HG03060 (cell line): ENCODE data around the gene HMX1.

ENCODE experiments used
- ATAC-seq: cut with Tn5 transposase; IDR thresholded peaks from one replicate; pipeline ENCODE4 v1.9.1; 2021; ENCODE audit warnings: low read depth, moderate number of reproducible peaks; ENCODE audit not compliant: unreplicated experiment

The HMX1 gene

DNA sequence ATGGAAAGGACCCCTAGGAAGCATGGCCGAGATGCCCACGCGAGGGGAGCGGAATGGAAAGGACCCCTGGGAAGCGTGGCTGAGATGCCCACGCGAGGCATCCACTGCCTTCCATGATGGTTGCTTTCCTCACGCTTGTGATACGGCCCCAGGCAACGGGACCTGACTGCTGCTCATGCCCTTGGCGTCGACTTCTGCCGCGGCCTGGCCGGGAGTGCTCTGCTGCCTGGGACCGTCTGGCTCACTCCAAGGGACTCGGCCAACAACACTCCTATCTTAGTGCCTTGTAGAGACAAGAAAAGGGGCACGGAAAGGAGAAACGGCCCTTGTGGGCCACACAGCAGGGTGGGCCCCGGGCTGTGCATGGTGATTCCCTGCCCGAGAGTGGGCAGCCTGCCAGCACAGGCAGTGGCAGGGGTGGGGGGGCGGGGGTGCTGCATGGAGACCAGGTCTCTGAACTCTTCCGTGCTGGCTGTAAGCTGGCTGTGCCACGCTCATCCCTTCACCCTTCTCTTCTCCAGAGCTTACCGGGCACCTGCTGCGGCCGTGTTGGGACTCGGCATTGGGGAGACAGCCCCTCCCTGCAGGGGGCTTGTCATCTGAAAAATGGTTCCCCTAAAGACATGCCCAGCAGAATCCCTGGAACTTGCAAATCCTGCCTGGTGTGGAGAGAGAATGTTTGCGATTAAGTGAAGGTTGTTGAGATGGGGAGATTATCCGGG is 38.6 kb upstream of the HMX1 start:
- no peak for ATAC-seq

DNA sequence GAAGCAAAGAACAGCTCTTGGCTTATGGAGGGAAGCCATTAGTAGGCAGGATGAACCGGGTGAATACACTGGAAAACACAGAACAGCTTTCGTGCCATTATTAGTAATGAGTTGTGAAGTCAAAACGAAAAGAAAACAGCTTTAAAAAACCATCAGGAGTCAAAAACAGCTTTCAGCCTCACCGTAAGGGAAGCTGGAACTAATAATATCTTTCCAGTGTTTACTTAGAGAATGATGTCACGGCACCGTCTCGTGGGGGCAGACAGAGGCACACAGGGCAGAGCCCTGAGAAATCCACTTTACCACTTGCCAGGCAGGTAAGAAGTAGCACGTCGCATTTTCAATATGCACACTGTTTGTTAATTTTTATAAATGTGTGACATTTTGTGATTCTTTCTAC is 37.9 kb upstream of the HMX1 start:
- no peak for ATAC-seq

DNA sequence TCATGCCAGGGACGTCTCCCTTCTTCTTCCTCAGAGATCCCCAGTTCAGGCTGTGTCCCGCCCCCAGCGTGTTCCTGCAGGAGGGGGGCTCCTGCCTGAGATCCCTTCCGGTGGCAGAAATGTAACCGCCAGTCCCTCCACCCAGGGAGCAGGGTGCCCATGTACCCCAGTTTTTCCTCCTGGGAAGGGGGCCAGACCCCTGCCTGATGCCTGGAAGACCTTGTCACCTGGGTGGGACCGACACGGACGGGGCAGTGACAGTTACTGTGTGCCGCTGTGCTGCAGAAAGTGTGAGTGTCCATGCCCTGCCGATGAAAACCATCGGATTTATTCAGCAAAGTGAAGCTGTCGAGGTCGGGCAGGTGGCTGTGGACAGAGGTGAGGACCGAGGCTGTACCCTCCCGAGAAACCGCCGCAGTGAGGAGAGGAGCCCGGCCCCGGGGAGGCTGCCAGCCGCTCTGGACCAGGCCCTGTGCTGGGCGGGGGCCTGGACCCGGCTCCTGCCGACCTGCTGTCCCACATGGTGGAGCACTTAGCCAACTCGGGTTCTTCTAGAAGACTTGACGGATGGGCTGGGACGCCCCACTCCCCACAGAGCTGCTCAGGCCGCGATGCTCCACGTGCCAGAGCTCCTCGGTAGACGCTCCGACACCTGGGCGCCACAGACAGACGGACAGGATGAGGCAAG is 36.7 kb upstream of the HMX1 start:
- ATAC-seq, result no peak

DNA sequence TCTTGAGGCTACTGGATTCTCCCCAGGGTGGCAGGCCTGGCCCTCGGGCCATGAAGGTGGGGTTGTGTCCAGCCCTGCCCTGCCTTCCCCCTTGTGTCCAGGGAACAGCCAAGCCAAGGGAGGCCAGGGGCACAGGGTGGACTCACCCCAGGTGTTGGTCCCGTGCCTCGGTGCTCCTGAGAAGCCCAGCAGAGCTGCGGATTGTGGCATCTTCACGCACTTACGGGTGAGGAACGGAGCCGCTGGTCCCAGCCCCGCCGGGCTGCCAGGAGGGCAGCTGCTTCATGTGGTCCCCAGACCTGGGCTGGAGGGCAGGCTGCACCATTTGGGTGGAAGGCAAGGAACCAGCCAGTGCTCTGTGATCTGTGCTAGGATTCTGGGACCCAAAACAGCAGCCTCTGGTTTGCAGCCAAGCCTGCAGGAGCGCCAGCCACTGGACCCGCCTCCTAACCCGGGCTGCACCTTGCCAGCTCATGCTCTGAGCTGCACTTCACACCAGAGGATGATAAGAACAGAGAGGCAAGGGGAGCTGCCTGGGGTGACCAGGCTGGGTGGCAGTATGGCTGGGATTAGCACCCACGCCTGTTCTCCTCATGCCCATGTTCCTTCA is 36.1 kb upstream of the HMX1 start:
- no peak for ATAC-seq

DNA sequence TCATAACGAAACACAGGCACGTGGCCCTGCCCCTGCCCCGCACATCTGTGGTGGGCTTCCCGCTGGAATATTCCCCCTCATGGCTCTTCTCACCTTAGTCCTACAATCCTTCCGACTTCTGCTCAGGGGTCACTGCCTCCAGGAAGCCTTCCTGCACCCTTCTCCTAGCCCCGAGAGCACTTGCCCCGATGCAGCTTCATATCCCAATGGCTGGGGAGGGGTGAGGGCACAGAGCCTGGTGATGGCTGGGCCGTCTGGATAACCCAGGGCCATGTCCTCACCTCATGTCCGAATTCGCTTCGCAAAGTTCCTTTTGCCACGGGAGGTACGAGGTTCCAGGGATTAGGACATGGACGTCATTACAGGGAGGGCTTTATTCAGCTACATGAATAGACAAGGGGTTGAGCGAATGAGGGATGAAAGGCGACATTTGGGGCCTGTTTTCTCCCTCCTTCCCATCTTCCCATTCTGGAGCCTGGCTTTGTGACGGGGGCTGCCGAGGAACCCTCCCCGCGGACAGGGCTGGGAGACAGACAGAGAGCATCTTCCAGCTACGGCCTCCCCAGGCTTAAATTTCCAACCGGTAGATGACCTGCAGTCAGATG is 35.5 kb upstream of the HMX1 start:
- no peak for ATAC-seq

DNA sequence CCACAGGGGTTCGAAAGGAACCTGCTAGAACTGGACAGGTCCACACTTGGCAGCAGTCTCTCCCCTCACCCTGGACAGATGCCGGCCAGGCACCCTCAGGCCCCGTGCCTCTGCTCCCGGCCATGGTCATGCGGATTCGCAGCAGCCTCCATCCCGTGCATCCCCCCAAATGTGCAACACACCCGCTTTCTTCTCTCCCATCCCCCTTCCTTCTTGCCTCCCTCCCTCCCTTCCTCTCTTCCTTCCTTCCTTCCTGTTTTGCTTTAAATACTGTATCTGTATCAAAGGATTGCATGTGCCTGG is 35.0 kb upstream of the HMX1 start:
- ATAC-seq, result no peak

DNA sequence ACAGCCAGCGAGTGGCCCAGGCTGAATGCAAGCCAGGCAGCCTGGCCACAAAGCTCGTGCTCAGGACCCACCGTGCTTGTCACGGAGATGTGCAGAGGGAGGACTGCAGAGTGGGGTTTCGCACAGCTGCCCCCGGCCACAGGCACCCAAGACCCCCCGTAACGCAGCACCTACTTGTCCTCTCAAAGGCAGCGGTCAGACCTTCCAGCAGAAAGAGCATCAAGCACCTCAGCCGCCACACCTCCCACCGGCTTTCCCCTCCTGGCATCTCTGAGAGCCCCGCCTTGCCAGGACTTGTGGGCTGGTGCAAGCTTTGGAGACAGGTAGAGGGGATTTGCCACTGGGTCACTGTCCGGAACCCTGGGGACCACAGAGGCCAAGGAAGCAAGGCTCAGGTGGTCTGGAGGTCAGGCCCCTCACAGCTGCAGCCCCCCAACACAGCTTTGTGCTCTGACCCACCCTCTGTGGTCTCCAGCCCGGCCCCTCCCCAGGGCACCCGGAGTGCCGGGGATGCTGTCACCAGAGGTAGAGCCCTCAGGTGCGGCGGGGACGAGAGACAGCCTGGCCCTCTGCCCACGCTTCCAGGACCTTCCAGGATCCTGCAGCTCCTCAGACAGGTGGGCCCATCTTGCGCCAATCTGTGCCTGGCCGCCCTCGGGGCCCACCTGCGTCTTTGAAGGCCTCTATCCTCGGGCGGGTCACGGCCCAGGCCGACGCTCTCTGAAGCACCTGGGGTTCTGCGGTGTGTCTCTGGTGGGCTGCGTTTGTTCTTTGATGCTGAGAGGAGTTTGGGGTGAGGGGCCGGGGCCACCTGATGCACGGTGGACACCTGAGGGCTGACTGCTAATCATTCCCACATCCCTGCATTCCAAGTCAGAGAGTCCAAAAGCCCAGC is 34.4 kb upstream of the HMX1 start:
- ATAC-seq, result no peak

DNA sequence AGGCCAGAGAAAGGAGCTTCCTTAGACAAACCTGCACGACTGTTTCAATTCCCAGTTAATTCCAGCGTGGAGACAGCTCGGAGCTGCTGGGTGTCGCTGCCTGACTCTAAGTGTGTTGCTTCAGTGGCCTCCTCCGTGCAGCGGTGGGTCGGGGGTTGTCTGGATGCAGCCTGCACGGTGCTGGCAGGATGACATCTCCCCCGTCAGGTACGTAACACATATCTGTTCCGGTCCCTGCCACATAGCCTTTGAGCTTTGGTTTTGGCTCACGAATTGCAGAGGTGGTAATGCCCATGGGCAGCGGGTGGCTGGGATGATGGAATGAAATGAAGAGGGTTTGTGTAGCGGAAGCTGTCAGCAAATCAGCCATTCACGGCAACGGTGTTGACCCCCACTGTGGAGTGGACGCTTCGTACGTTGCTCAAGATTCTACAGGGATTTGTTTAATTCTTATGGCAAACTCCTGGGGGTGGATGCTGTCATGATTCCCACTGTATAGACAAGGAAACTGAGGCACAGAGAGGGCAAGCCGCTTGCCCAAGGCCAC is 33.7 kb upstream of the HMX1 start:
- no peak for ATAC-seq

DNA sequence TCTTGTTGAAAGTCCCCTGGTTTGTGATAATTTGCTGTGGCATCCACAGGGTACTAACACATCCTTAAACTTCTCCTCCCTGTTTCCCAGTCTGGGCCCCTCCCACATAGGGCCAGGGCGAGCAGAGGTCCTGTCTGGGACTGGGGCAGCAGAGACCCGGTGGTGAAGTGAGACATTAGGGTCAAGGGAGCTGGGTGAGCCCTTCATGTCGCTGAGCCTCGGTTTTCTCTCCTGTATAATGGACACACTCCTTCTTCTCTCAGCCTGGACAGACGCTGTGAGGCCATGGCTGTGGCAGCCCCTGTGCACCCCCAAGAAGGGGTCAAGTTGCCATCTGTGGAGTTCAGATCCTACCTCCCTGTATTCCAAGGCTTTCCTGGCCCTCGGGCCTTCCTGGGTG is 33.0 kb upstream of the HMX1 start:
- no peak for ATAC-seq

DNA sequence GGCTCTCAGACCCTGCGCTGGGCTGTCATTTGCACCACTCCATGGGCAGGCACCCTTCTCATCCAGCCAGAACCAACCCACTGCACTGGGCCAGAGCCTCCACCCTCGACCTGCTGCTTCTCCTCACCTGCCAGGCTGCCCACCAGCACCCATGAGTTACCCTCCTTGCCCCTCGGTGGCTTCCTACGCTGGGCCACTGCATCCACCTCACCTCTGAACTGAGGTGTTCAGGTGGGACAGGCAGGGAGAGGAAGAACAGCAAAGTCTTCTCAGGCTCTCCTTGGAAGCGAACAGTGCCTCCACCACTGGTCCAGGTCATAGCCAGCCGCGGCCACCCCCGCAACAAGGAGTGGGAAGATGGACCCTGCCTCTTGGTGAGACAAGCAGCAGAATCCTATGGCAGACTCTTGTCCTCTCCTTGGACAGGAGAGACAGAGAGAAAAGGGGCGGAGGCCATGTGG is 32.4 kb upstream of the HMX1 start:
- no peak for ATAC-seq

DNA sequence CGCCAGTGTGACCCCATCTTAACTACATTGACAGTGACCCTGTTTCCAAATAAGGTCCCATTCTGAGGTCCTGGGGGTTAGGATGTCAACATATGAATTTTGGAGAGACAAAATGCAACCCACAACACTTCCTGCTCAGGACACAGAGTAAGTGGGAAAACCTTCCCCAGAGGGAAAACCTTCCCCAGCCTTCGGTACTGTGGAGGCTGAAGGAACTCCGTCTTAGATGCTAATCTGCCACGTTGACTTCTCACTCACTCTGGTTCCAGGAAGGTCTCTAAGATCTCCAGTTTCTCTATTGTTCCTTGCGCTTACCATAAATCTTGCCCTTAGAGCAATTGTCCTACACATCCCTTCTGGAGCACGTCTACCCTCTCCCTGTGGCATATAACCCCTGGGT is 29.7 kb upstream of the HMX1 start:
- ATAC-seq, result no peak

DNA sequence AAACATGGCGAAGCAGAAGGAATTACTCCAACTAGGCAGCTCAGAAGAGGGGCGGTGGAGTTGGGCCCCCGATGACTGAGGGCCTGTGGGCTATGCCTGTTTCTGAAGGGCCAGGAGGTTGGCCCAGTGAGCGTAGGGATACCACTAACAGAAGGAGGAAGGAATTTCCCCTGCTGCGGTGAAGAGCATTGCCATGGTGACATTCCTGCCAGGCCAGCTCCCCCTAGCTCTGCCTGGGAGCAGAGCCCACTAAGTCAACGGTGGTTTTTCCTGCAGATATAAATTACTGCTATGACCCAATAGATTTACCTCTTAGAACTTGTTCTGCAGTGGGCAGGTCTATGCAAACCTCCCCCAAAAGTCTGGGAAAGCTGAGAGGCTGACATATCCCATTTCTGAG is 28.9 kb upstream of the HMX1 start:
- no peak for ATAC-seq

DNA sequence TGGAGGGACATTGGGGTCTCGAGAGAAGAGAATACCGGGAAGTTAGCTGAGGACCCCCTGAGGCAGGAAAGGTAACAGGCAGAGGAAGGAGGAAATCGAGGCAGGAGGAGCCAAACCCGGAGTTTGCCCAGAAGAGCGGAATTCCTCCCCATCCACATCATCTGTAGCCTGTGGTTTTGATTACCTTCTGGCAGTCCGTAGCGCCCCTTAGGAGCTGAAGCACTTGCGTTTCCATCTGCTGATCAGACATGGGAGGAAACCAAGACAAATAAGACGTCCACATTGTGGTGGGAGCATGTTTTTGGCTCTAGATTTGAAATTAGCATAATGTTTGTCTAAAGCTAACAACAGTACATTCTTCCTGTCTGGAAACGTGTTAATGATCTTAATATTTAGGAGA is 26.8 kb upstream of the HMX1 start:
- no peak for ATAC-seq

DNA sequence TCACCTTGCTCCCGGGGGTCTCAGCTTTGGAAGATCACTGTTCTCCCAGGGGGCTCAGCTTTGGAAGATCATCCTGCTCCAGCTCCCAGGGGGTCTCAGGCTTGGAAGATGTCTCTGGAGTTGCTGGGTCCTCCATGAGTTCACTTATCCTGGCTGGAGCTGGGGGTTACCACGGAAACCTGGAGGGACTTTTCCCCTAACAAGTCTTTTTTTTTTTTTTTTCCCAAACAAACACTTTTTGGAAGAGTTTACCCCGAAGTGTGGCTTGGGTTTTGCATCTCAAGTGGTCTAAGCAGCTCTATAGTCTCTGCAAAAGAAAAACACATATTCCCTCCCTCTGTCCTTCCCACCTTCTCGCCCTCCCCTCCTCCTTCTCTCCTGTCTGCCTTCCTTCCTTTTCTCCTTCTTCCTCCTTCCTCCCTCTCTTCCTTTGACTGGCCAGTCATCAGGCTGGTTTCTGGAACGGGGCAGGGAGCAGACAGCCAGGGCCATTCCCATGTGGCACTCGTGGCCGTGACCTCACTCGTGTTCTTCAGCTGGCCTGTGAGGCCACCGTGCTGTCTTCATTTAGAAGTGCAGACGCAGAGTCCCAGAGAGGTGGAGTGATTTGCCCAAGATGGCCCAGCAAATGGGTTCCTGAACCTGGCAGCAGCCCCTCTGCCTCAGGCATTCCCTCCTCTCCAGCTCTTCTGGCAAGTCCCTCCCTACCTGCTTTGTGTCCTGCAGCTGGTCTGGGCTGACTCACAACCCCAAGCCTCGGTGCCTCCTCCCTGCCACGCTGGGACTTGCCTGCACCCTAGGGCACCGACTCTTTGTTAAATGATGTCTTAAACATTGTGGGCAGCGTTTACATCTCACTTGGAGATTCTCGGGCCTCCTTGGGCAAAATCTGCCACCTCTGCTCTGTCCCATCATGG is 25.9 kb upstream of the HMX1 start:
- ATAC-seq, result no peak

DNA sequence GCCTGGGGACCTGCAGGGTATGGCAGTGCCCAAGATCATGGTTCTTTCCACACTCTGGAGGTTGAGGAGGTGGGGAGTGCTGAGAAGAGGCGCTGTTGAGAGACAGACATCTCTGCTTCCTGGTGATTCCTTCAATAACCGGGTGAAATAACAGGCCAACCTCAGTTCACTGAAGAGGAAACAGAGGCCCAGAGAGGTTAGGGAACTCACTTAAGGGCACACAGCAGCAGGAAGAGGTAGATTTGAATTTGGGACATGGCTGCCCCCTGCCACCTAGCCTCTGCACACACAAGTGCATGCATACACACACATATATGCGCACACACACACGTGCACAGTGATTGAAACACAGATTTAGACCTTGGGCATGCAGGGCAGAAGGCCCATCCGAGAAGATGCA is 24.9 kb upstream of the HMX1 start:
- ATAC-seq, result no peak

DNA sequence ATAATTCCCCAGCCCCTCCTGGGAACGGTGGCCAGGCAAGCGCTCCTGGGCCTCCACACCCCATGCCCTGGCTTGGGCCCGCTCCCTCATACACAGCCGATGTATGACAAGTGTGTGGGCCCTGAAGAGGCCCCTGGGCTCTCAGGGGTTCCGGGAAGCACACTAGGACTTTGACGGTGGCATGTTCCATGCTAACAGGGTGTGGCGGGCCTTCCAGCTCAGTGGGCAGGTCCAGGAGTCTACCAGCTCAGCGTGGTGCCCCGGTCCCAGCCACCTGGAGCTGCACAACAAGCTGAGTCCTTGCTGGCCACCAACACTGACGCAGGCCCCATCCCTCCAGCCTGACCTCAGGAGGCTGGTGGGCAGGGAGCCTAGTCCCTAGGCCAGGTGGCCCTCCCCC is 24.4 kb upstream of the HMX1 start:
- no peak for ATAC-seq

DNA sequence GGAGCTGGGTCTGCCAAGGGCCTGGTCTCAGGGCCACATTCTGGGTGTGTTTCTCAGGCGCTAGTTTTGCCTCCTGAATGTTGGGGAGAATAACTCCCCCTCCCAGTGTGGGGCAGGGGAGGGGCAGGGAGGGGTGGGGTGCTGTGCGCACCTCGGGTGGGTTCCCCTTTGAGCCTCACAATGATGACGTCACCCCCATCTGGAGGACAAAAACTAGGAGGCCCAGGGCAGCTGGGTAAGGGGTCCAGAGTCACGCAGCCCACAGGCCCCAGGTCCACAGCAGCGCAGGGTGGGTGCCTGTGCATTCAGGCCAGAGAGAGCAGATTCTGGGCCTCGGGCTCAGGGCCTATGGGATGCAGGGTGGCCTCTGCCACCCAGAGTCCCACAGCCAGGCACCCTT is 23.7 kb upstream of the HMX1 start:
- ATAC-seq, result no peak

DNA sequence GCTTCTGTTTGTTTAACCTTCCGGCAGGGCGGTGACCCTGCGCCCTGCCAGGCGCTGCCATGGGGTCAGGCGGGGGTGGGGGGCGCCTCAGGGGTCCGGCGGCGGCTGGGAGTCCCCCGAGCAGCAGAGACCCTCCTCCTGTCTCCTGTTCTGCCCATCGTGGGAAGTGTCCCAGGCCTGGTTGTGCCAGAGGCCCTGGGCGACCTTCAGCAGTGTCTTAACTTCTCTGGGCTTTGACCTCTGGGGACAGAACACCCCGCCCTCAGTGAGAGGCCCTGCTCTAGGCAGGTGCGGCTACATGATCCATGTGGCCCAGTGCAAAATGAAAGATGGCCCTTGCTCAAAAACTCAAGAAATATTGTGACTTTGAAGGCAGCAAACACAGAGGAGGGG is 22.8 kb upstream of the HMX1 start:
- ATAC-seq, result no peak

DNA sequence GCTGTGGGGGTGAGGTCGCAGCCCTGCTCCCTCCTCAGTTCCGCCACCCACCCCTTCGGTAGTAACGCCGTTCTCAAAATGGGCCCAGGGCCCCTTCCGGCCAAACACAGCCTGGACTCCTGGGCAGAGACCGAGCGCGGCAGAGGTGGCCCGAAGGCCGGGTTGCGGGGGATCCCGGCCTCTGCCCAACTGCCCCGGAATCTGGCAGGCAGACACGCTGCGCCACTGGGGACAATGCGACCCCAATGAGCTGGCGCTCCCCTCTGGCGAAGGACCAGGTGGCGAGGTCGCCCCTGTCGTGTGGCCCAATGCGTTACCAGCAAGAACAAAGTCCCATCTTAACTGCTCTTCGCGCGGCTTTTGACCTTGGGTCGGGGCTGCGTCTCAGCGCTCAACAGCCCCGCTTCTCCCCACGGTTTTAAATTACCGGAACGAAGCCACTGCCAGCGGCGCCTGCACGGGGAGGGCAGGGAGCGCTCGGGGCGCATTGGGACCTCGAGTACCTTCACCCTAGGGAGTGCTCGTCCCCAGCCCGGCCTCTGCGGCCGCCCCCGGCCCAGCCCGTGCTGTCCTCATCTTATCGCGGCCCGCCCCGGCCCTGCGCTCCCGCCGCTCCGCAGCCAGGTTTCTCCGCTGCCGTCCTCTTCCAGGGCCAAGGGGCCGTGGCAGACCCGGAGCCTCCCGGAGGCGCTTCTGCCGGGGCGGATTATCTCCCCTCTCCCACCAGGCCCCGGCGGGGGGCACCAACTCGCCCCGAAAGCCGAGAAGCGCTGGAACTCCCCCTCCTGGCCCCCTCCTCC is 22.2 kb upstream of the HMX1 start:
- ATAC-seq, result no peak
